ENCODE results near the gene FKTN. TPM values are rescaled to one million over a fixed set of nuclear protein-coding genes. Genes with fewer than 3 reads are reported as not detected.
"Not testable (repeated sequence)": the region's sequence is repeated elsewhere in the genome, so short reads cannot be mapped to it uniquely, and the experiment has no call there.

The FKTN gene
- total RNA-seq, 4 donors from 2014 or later, result 3.6 to 10.9 (median 7.4) TPM

DNA sequence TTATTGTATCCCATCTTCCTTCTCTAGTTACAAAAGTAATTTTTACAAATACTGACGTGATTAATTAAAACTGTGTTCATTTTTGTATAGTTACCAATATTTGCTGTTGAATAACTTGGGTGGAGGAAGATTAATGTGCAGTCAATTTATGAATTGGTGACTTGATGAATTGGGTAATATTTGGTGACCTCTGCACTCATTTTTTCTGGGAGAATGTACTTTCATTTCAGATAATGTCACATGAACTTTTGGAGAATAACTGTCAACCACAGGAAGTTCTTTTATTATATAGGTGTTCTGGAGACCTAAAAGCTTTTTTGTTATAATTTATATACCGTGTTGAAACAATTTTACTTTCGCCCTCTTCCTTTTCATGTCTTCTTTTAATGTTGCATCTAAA is 26.4 kb upstream of the FKTN start:
- 80 to 82% methylated on average over 3 of the region's 3 CpGs for WGBS, 2 donors
- intact Hi-C loops (cut with DNase I; ENCODE audit: low total_unique reads), result no loop called here
- no peak overlapping the region for H3K4me3 ChIP-seq (ENCODE audit: low read depth, poor library complexity, severe bottlenecking)
- DNase-seq (ENCODE audit: low spot score in 2 of 2), result no peak
- TF ChIP-seq, protein P1, sequence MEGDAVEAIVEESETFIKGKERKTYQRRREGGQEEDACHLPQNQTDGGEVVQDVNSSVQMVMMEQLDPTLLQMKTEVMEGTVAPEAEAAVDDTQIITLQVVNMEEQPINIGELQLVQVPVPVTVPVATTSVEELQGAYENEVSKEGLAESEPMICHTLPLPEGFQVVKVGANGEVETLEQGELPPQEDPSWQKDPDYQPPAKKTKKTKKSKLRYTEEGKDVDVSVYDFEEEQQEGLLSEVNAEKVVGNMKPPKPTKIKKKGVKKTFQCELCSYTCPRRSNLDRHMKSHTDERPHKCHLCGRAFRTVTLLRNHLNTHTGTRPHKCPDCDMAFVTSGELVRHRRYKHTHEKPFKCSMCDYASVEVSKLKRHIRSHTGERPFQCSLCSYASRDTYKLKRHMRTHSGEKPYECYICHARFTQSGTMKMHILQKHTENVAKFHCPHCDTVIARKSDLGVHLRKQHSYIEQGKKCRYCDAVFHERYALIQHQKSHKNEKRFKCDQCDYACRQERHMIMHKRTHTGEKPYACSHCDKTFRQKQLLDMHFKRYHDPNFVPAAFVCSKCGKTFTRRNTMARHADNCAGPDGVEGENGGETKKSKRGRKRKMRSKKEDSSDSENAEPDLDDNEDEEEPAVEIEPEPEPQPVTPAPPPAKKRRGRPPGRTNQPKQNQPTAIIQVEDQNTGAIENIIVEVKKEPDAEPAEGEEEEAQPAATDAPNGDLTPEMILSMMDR (IDR thresholded peaks at IDR 0.05), result no peak
- no peak for TF ChIP-seq POLR2A (IDR thresholded peaks at IDR 0.05)

DNA sequence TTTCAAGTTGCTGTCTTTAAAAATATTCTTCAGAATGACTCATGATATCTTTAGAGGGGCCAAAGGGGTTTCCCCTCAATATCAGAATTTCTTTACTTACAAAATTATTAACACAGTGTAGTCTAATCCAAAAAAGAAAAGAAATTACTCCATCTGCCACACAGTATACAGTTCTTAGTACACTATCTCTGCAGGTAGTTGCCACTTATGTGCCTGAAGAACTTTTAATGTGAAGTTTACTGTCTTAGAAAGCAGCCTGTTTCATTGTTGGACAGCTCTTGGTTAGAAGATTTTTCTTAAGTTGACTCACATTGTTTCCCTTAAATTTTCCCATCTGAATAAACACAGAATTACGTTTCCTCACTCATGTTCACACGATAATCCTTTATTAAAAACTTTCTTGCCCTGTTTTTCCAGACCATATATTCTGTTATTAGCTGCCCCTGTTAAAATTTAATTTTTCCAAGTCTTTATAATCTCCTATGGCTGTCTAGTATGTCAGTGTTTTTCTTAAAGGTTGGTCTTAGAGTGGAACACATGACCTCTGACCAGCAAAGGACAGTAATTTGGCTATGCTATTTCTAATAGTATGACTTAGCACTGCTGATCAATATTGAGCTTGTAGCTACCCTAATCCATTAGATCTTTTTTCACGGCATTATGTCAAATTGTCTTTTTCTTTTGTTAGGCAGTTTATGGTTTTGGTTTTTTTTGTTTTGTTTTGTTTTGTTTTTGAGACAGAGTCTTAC is 21.8 kb upstream of the FKTN start:
- intact Hi-C loops (cut with DNase I; ENCODE audit: low total_unique reads), result no loop called here
- no peak for DNase-seq (ENCODE audit: low spot score in 2 of 2)
- no peak for TF ChIP-seq POLR2A (IDR thresholded peaks at IDR 0.05)
- TF ChIP-seq, protein P1 (IDR thresholded peaks at IDR 0.05), result no peak
- H3K4me3 ChIP-seq (ENCODE audit: low read depth, poor library complexity, severe bottlenecking), result no peak overlapping the region
- 95% methylated on average over 3 of the region's 3 CpGs for WGBS, 2 donors

DNA sequence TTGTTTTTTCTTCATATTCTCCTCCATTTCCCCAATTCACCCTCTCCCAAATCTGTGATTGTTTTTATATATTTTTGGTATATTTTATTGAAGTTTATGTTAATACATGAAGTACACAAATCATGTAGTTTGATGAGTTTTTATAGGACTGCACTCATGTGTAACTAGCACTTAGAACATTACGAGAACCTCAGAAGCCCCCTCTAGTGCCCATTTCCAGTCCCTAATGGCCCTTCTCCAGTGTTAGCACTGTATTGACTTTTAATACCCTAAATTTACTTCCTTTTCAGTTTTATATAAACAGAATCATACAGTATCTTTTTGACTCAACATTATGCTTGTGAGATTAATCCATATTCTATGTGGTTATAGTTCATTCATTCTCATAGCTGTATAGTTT is 18.5 kb upstream of the FKTN start:
- WGBS, 2 donors, result 95 to 96% methylated on average over 1 of the region's 1 CpG
- intact Hi-C loops (cut with DNase I; ENCODE audit: low total_unique reads), result no loop called here
- H3K4me3 ChIP-seq (ENCODE audit: low read depth, poor library complexity, severe bottlenecking), result no peak overlapping the region
- no peak for DNase-seq (ENCODE audit: low spot score in 2 of 2)
- TF ChIP-seq, protein P1 (IDR thresholded peaks at IDR 0.05), result no peak
- TF ChIP-seq POLR2A (IDR thresholded peaks at IDR 0.05), result no peak

DNA sequence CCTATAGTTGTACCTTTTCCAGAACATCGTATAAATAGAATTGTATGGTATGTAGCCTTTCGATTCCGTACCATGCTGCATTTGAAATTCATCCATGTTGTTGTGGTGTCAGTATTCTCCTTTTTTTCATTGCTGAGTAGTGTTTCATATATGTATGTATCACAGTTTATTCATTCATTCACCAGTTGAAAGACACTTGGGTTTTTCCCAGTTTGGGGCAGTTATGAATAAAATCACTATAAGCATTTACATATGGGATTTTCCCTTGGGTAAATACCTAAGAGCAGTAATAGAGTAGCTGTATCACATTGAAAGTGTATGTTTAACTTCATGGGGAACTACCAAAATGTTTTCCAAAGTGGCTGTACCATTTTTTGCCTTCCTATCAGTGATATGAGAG is 16.1 kb upstream of the FKTN start:
- no peak for TF ChIP-seq POLR2A (IDR thresholded peaks at IDR 0.05)
- TF ChIP-seq, protein P1 (IDR thresholded peaks at IDR 0.05), result no peak
- H3K4me3 ChIP-seq (ENCODE audit: low read depth, poor library complexity, severe bottlenecking), result no peak overlapping the region
- WGBS, 2 donors, result 95 to 100% methylated on average over 3 of the region's 3 CpGs
- intact Hi-C loops (cut with DNase I; ENCODE audit: low total_unique reads), result no loop called here
- no peak for DNase-seq (ENCODE audit: low spot score in 2 of 2)

DNA sequence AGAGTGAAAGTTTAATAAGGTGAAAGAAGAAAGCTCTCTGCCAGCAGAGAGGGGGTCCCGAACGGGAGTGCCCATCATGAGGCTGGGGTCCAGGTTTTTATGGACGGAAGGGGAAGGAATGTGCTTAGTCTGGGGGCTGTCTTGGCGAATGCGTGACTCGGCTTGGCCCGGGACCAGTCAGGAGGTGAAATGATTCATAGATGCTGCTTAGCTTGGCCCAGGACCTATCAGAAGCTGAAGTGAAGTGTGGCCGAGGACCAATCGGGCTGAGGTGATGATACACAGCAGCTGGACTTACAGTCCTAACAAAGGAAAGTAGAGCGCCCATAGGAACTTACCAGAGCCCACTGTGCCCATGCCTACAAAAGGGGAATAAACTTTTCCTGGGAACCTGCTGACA is 3.9 kb upstream of the FKTN start:
- WGBS, 2 donors, result 84 to 89% methylated on average over 10 of the region's 10 CpGs
- no peak for TF ChIP-seq POLR2A (IDR thresholded peaks at IDR 0.05)
- TF ChIP-seq, protein P1 (IDR thresholded peaks at IDR 0.05), result no peak
- DNase-seq (ENCODE audit: low spot score in 2 of 2), result no peak
- no peak overlapping the region for H3K4me3 ChIP-seq (ENCODE audit: low read depth, poor library complexity, severe bottlenecking)
- intact Hi-C loops (cut with DNase I; ENCODE audit: low total_unique reads), result no loop called here

DNA sequence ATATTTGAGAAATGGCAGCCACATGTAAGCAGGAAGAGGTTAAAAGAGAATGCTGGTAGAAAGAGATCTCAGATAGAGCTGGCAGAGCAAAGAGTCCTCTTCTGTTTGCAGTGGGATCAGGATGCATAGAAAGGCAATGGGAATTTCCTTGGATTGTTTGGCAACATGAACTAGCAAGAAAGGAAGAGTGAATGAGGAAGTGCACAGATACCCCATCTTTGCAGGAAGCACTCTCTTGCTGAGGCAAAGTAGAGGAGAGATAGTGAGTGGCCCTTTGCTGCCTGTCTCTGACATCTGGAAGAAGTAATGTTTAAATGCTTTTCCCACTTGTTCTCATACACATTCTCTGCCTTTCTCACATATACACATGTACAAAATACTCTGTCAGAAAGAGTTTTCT is 14.5 kb downstream of the FKTN start:
- no peak for TF ChIP-seq POLR2A (IDR thresholded peaks at IDR 0.05)
- TF ChIP-seq, protein P1 (IDR thresholded peaks at IDR 0.05), result no peak
- intact Hi-C loops (cut with DNase I; ENCODE audit: low total_unique reads), result no loop called here
- no peak for DNase-seq (ENCODE audit: low spot score in 2 of 2)
- no peak overlapping the region for H3K4me3 ChIP-seq (ENCODE audit: low read depth, poor library complexity, severe bottlenecking)

DNA sequence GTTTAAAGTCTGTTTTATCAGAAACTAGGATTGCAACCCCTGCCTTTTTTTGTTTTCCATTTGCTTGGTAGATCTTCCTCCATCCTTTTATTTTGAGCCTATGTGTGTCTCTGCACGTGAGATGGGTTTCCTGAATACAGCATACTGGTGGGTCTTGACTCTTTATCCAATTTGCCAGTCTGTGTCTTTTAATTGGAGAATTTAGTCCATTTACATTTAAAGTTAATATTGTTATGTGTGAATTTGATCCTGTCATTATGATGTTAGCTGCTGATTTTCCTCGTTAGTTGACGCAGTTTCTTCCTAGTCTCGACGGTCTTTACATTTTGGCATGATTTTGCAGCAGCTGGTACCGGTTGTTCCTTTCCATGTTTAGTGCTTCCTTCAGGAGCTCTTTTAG is 22.0 kb downstream of the FKTN start:
- DNase-seq (ENCODE audit: low spot score in 2 of 2); H3K4me3 ChIP-seq (ENCODE audit: low read depth, poor library complexity, severe bottlenecking); intact Hi-C loops (cut with DNase I; ENCODE audit: low total_unique reads): not testable (repeated sequence)
- WGBS, 2 donors, result 96 to 99% methylated on average over 6 of the region's 6 CpGs

DNA sequence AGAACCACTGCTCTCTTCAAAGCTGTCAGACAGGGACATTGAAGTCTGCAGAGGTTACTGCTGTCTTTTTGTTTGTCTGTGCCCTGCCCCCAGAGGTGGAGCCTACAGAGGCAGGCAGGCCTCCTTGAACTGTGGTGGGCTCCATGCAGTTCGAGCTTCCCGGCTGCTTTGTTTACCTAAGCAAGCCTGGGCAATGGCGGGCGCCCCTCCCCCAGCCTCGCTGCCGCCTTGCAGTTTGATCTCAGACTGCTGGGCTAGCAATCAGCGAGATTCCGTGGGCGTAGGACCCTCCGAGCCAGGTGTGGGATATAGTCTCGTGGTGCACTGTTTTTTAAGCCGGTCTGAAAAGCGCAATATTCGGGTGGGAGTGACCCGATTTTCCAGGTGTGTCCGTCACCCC is 23.6 kb downstream of the FKTN start:
- intact Hi-C loops (cut with DNase I; ENCODE audit: low total_unique reads); DNase-seq (ENCODE audit: low spot score in 2 of 2); H3K4me3 ChIP-seq (ENCODE audit: low read depth, poor library complexity, severe bottlenecking): not testable (repeated sequence)
- 88% methylated on average over 13 to 16 of the region's 16 CpGs for WGBS, 2 donors
